Retinal pigment epithelial cell (primary cell): ENCODE data around the gene WASF1.

Experiments
- DNase-seq: peaks from one replicate; pipeline ENCODE4 v3.0.0-alpha.2; 2010; ENCODE audit warnings: low read depth
- H3K4me3 ChIP-seq: 2 replicates; pipeline ENCODE4 v1.5.1; 2011; ENCODE audit warnings: mild to moderate bottlenecking, low read length, control low read depth, moderate library complexity
- CTCF ChIP-seq: conservative IDR thresholded peaks from 2 replicates; pipeline ENCODE4 v1.5.1; 2011; ENCODE audit warnings: low read depth, low read length, control low read depth, inconsistent platforms

Gene WASF1

GRCh38 chr6:110068592-110068967 is 110.9 kb downstream of the WASF1 start:
- no peak for TF ChIP-seq CTCF
- no peak overlapping the region for H3K4me3 ChIP-seq
- no peak for DNase-seq

GRCh38 chr6:110067837-110068591 is 111.5 kb downstream of the WASF1 start:
- no peak overlapping the region for H3K4me3 ChIP-seq
- TF ChIP-seq CTCF: no peak
- DNase-seq: no peak

- DNase-seq: no peak
- no peak for TF ChIP-seq CTCF
- no peak overlapping the region for H3K4me3 ChIP-seq
Measured at GRCh38 chr6:110064744-110065524, 114.5 kb downstream of the WASF1 start.

- no peak for TF ChIP-seq CTCF
- no peak for DNase-seq
- no peak overlapping the region for H3K4me3 ChIP-seq
Measured at GRCh38 chr6:110063594-110064263, 115.7 kb downstream of the WASF1 start.

- no peak for DNase-seq
- H3K4me3 ChIP-seq: no peak overlapping the region
- no peak for TF ChIP-seq CTCF
Measured at GRCh38 chr6:110055387-110055735, 124.1 kb downstream of the WASF1 start.

- TF ChIP-seq CTCF: no peak
- no peak overlapping the region for H3K4me3 ChIP-seq
- DNase-seq: no peak
Measured at GRCh38 chr6:110054664-110055386, 124.6 kb downstream of the WASF1 start.
